ENCODE data around the gene PTPN21.

The PTPN21 gene

DNA sequence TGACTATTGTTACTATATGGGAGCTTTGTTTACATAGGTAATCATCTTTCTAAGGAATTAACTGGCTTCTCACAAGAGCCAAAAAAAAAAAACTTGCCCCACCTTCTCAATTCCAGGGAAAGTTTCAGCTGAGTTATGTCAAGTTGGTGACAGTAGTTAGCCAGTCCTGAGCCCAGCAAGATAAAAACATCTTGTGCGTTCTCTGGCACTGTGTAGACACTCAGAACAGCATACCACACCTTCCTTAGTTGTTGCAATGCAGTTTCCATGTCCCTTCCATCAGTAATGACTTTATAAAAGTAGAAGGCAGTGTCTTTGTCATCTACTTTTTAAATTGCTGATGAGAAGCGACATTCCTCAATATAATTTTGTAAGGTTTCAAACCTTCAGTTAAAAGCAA is 50.2 kb downstream of the PTPN21 start:
- DNase-seq (ENCODE audit: low read depth, low spot score): no peak

DNA sequence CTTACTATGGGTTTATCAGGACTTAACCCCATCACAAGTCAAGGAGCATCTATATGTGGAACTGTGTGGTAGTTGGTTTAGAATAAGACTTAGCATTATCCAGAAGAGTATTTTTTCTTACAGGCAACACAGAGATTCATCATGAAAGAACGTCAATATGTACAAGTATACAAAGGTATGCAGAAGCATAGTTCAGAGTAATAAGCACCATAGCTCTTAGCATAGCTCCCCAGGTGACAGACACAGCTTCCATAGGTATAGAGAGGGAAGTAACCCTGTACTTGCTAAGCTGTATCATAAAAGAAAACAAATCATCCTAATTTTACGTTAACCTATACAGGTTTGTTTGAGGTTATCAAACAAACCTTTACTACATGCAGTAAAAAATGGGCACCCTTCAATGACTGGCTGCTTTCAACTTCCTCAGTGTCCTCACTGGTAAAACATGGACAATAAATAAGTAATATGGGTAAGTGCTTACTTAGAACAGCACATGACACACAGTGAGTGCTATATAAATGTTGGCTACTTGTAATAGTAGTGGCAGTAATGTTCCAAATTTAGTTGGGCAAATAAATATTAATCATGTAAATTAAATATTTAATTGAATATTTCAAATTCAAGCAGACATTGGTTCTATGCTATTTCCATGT is 50.9 kb downstream of the PTPN21 start:
- DNase-seq (ENCODE audit: low read depth, low spot score): no peak

DNA sequence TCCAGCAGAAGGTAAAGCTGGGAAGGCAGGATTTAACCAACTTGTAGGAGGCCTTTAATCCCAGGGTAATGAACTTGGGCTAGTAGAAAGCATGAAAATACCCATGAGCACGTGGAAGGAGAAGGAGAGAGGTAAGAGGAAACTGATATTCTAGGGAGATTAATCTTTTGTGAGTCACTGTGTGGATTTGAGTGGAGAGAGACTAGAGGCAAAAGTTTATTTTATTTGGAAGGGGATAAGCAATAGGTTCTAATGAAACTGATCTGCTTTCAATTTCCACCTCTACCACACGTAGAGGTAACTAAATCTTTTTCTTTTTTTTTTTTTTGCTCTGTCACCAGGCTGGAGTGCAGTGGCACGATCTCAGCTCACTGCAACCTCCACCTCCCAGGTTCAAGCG is 52.1 kb downstream of the PTPN21 start:
- no peak for DNase-seq (ENCODE audit: low read depth, low spot score)

DNA sequence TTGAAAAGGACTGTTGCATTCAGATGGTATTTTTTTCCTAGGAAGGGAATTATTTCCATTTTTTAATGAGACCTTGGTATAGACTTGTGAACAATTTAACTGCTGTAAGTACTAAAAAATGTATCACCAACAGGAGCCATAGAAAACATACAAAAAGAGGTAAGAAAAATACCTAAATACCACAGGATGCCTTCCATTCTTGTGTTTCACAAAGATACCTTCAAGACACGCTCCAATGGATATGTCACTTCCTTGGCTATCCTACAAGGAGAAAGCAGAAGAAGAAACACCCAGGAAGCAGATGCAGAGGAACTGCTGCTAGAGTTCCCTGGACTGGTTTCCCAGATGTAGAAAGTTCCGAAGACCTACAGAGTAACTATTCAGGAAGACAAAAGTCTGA is 54.2 kb downstream of the PTPN21 start:
- peak; percentile 20 for DNase-seq (ENCODE audit: low read depth, low spot score)

DNA sequence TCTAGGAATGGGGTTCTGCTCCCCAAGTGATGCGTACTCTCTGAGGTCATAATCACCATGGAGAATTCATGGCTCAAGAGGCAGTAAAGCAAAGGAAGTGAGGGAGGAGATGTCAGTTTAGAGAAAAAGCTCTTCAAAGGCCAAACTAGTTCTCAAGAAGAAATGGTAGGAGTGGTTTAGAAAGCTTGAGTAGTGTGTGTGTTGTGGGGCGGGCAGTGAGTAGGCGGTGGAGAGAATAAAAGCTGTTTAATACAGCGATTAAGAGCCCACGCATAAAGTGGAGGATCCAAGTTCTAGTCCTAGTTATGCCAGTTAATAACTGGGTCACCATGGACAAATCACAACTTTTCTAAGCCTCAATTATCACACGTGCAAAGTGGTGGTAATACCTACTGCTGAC is 55.6 kb downstream of the PTPN21 start:
- no peak for DNase-seq (ENCODE audit: low read depth, low spot score)

DNA sequence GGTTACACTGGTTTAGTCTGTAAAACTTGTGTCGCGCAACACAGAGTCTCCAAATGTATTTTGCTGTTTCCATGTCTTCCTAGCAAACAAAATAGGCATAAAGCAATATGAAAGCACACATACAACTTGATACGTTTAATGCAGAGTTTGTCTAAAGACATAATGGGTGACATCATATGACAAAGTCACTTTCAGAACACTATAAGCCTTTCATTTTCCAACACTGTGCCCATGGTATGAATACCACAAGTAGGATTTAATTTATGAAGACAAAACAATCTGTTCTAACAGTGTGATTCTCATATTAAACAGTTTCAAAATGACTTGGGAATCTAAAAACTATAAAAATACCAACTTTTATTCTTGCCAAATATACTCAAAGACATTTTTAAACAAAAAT is 58.4 kb downstream of the PTPN21 start:
- DNase-seq (ENCODE audit: low read depth, low spot score): no peak

DNA sequence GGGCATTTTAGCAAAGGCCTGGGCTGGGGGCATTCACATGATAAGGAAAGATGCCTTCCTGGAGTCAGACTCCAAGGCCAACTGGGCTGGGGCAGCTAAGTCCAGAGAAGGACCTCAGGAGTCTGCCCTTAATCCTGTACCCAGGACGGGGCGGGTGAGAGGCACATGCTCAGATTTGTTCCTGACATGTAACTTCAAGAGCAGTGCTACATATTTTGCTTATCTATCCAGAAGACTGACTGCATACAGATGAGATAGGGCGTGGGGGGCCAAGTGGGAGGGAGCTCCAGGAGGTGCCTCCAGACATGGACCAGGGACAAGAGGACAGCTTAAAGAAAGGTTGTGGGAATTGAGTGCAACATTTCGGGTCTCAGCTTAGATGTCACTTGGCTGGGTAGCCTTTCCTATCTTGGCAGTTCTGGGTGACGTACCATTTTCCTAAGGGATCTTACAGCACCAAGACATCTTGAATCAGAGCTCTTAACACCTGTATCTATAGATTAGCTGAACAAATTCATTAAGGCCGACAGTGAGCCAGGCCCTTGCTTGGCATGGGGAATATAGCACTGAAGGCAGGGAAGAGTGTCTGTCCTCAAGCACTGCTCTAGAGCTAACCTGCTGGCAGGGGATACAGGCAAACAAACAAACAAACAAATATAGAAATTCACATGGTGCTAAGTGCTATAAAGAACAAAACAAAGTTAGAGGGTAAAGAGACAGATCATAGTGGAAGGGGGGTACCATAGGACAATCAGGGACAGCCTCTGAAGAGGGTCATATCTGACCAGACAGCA is 61.2 kb downstream of the PTPN21 start:
- no peak for DNase-seq (ENCODE audit: low read depth, low spot score)

DNA sequence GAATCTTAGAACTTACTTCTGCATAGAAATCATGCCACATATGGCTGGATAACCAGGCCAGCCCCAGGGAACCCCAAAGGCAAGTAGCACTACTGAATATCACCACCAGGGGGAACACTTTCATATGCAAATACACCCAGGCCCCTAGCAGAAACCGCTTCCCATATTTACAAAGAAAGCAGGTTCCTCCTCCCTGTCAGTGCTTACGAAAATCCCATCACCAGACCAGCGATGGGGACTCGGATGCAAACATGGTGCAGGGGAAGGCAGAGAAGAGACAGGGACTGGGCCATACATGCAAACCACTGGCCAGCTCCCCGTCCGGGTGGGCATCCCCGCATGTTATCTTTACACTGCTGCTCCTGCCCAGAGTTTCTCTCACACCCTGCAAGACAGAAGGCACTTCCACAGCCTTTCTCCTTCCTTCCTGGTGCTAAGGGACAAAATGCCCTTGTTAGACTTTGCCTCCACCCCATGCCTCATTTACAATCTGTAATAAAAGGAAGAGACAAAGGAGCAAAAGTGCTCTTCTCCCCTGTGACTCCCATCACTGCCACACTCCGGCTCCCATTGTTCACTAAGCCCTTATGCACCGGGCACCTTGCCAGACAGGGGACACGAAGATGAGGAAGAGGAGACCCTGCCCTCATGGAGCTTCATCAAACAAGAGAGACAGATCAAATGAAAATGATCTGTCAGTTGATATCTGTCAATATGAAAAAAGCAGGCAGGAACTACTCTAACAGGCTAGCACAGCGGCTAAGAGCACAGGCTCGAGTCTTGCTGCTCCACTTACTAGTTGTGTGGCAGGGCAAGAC is 62.3 kb downstream of the PTPN21 start:
- DNase-seq (ENCODE audit: low read depth, low spot score): peak; percentile 87

DNA sequence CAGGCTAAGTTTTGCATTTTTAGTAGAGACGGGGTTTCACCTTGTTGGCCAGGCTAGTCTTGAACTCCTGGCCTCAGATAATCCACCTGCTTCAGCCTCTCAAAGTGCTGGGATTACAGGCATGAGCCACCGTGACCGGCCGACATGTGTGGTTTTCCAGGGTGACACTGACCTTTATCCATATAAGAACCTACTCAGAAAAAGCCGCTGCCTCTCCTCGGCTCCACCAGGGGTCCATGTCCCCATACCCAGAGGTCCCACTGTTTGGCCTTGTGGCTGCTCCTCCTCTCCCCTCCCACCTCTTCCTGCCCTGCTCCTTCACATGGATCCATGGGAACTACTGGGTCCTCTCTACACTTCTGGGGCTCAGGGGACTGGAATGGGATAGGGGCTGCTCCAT is 64.6 kb downstream of the PTPN21 start:
- no peak for DNase-seq (ENCODE audit: low read depth, low spot score)

DNA sequence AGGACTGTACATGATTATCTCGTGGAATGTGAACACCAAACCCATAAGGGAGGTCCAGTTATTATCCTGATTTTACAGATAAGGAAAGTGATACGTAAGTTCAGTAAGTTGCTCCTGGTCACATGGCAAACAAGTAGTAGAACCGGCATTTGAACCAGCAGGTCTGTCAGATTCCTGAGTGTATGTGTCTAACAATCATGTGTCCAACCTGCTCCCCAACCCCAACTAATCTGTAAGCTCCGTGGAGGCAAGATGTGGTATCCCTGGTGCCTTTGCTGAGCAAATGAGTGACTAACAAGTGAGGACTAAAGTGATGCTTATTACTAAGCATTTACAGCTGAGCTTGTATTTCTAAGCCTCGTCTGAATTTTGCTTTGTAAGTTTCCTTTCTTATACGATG is 65.9 kb downstream of the PTPN21 start:
- no peak for DNase-seq (ENCODE audit: low read depth, low spot score)

DNA sequence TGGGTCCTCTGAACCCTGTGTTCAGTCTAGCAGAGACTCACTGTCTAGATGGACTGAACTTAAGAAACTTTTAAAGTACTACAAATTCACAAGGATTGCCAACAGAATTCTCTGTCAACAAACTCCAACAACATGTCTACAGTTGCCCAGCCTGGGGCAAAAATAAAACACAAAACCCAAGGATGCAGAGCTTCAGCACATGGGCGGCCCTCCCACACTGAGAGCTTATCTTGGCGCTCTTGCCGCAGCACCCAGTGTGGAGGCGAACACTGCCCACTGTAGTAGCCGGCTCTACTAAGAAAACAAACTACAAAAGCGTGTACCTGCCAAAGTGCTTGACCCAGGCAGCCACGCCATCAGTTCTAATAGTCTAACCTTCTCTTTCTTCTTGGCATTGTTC is 66.7 kb downstream of the PTPN21 start:
- DNase-seq (ENCODE audit: low read depth, low spot score): no peak

DNA sequence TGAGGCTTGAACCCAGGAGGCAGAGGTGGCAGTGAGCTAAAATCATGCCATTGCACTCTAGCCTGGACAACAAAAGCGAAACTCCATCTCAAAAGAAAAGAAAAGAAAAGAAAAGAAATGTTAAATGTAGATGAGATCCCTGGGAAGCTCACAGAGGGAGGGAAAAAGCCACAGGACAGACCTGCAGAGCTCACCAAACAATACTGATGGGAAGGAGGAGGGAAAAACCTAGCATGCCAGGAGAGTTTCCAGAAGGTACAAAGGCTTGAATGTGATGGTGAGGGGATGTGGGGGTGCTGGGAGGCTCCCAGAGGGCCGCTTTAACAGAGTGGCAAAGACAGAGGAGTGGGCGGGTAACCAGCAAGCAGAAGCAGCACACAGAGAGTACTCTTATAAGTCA is 72.3 kb downstream of the PTPN21 start:
- no peak for DNase-seq (ENCODE audit: low read depth, low spot score)

DNA sequence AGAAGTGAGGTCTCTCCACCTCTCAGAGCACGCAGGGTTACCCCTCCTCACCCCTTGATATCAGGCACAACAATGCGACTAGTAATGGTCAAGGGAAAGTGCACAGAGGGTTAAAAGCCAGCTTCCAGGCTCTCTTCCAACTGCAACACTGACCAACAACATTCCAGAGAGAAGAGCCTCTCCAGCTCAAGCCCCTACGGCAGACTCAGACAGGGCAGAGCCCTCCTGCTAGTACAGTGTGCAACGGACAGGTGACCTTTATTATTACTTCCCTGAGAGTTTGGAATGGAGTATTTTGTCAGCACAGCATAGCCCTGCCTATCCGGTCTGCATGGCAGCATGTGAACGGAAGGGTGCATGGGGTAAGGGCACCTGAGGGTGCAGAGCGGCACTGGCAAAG is 73.0 kb downstream of the PTPN21 start:
- peak; percentile 34 for DNase-seq (ENCODE audit: low read depth, low spot score)

DNA sequence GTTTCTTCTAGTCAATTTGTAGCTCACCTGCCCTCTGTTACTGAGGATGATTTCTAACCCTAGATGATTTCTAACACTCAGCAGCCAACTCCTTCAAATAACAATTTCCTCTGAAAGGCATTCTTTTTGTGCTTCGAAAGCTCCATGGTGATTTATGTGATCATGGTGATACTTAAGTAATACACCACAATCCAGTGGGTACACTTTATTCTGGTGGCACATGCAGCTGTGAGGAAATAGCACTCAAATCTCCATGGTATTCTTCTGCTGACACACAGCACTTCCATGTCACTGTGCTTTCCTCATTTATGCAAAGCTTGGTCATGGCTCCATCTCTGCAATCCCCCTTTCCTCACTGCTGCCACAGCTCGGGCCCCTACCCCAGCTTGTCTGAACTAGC is 73.7 kb downstream of the PTPN21 start:
- DNase-seq (ENCODE audit: low read depth, low spot score): no peak

DNA sequence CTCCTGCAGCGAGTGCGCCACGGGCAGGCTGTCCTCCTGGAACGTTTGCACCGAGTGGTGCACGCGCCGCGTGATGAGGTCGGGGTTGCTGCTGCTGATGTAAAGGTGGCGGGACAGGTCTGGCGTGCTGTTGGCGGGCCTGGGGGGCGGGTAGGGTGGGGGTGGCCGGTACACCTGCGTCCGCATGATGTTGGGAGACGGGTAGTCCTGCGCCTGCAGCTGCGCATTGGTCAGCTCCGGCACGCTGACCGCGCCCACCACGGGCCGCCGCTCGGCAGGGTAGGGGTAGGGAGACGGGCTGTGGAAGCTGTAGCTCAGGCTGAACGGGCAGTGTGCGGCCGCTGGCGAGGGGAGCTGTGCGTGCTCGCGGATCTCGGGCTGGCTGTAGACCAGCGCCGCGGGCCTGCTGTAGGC is 75.2 kb downstream of the PTPN21 start:
- no peak for DNase-seq (ENCODE audit: low read depth, low spot score)

DNA sequence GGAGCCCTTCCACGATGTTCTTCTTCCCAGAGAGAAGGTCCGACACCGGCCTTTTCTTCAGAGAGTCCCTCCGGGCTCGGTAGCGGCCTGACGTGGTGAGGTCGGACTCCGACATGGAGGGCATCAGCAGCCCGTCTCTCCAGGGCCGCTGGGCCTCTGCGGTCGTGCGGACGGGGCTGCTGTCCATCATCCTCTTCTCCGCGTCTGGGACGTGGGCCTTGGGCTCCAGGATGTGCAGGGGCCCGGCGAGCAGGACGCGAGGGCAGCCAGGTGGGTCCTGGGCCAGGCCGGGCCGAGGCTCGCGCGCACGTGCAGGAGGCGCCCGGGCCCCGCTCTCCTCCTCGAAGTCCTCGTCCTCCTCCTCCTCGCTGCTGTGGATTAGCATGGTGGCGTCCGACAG is 75.9 kb downstream of the PTPN21 start:
- DNase-seq (ENCODE audit: low read depth, low spot score): no peak

DNA sequence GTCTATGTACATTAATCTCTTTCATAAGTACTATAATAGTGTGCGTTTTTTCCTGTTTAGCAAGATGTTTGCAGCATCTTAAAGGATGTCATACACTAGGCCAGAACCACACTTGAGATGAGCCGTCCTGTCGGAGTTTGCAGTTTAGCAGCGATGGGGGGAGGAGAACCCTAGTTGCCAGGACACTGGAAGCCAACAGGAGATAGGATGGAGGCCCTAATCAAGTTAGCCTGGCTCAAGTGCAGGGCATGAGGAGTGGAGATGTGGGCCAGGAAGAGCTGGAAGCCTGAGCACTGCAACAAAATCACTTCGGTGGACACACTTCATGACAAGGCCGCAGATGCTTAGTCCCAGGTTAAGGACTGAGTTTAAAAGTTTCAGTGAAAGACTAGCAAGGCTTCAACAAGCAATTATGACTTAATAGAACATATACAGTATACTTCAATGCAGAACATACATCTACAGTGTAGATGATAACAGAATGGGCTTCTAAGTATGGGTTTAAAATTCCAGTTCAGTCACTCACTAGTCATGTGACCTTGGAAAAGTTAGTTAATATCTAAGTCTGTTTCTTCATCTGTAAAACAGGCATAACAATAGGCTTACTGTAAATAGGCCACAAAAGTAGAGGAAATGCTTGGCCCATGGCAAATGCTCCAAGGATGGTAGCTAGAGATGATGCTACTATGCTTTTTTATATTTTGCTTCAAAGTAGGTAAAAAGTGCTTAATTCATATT is 77.1 kb downstream of the PTPN21 start:
- no peak for DNase-seq (ENCODE audit: low read depth, low spot score)

DNA sequence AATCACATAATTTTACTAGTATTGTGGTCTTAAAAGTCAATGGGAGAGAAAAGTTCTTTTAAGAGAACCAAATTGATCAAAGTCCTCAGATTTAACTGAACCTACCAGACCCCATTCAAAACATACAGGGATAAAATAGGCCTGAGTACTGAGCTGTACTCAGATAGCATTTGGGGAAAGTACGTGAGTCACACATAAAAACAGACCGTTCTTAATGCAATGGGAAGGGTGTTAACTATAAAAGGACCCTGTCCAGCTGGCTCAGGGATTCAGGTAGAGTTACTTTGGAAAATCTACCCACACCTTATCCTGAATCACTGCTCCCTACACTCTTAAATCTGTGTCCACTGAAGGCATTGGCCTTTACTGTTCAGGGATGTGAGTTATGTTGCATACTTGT is 78.0 kb downstream of the PTPN21 start:
- DNase-seq (ENCODE audit: low read depth, low spot score): no peak

DNA sequence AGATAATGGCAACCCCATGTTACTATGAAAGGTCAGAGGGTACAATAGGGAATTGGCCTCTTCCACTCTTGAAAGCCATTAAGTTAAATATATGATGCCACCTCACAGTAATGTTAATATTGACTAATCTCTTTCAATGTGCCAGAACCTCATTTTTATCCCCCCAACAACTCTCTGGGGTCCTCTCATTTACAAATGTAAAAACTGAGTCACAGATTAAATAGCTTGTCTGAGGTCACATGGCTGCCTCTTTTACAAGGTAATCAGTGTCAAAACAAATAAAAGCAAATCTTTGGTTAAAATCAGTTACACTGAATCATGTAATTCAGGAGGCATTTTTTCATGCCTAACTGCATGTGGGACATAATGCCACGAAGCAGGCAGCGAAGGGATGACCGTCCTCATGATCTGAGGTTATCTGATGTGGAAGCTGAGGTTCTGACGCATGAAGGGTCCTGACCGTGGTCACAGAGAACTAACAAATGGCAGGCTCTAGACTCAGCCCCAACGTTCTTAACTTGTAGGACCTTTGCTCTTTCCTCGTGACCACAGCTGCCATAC is 78.5 kb downstream of the PTPN21 start:
- DNase-seq (ENCODE audit: low read depth, low spot score): no peak

DNA sequence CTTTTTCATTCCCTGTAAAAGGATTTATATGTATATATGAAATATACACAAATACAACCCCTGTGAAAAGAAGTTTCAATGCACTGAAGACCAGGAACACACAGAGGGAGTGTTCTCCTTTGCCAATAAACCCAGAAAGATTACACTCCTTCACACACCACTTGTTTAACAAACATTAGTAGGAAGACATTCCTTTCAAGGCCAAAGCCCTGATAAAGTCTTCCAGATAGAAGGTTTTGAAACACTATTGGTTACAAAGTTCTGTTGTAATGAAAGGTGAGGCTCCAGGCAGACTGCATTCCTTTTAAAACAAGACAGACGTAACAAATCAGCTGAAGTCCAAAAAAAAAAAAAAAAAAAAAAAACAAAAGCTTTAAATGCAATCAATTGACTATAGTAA is 81.0 kb downstream of the PTPN21 start:
- peak; percentile 42 for DNase-seq (ENCODE audit: low read depth, low spot score)

DNA sequence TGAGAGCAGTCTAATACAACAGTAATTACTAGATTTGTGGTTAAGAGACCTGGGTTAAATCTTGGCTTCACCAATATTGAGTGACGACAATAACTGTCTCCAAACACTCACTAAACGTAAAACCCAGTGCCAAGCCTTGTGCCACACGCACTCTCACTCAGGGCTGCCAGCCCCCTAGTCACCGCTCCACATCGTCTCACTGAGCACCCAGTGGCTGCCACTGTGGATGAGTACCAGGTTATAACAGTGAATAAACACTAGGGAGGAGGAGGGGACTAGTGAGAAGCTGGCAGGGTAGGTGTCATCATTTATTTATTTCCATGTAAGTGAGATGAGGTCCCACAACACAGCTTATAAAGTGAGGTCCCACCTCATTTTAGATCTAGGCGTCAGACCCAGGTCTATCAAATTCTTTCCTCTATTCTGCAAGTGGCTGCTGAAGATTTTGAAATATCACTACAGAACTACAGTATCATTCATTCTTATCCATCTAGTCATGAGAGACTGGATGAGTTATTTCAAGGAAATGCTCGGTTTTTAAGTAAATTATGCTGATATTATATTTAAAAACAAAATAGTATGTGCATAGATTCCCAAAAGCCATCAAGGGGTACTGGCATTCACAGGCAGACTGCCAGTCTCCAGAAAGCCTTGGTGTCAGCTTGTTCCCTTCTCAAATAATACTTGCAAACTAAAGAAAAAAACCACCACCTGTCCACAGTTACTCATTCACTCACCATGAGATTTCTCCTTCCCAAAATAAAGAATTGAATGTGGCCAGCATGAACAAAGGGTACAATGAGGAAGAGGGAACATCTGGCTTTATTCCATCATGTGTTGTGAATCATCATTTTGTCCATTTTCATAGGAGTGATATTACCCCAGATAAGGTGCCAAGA is 84.0 kb downstream of the PTPN21 start:
- DNase-seq (ENCODE audit: low read depth, low spot score): no peak

Data from astrocyte of the hippocampus (primary cell).